ENCODE results near the gene RET. TPM values are rescaled to one million over a fixed set of nuclear protein-coding genes. Genes with fewer than 3 reads are reported as not detected.

RET gene
- 16.9 TPM for total RNA-seq

DNA sequence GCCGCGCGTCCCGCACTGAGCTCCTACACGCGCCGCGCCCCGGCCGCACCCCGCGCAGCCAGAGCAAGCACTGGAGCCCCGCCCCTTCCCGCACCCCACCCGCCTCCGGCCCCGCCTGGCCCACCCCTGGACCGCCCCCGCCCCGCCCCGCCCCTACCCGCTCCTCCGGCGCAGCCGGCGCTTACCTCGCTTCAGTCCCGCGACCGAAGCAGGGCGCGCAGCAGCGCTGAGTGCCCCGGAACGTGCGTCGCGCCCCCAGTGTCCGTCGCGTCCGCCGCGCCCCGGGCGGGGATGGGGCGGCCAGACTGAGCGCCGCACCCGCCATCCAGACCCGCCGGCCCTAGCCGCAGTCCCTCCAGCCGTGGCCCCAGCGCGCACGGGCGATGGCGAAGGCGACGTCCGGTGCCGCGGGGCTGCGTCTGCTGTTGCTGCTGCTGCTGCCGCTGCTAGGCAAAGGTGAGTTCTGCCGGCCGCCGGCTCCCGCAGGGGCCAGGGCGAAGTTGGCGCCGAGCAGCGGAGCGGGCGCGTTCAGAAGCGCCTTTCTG, at the start of gene RET:
RET (plus strand) TSS at position 194 of the 545 bp plus-strand sequence; CDS start at position 384, 190 bp downstream.

DNA sequence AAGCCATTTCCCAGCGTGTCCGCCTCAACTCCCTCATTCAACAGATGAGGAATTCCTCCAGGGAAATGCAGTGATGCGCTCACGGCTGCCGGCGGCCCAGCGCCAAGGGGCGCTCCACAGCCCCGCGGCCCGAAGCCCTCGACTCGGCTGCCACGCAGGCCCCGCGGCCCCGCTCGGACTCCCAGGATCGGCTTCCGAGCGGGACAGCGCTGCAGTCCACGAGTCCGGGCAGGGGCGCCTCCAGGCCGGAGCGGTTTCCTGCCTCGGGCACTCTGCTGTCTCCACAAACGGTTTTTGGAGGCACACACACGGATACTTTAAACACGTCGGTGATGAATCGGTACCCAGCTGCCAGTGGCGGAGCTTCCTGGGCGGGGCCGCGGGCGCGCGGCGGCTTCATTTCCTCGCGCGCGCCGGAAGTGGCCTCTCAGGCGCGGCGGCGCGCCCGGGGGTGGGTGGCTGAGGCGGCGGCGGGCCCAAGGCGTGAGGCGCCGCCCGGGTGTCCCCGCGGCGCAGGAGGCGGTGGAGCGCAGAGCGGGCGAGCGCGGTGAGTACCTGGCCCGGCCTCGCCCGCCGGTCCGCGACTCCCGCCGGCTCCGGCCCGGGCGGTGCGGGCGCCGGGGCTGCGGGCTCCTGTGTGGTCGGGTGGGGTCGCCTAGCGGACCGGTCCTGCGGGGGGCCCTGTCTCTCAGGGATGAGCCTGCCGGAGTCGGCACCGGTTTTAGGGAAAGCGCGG, 61.3 kb downstream of the RET start, which contains the start of gene CSGALNACT2:
CSGALNACT2 (plus strand) TSS at position 425 of the 736 bp plus-strand sequence. CDS start 16,705 bp downstream, outside the sequence.

Other genes starting within 250 kb of the RET start
- 14.1 TPM for gene CSGALNACT2, start 61.4 kb downstream of the RET start, total RNA-seq
- gene RASGEF1A, start 190.0 kb downstream of the RET start, total RNA-seq, result 0.88 TPM